ENCODE data around the gene SH3RF1. TPM values are rescaled to one million over a fixed set of nuclear protein-coding genes. Genes with fewer than 3 reads are reported as not detected.

Gene SH3RF1
- total and polyA plus RNA-seq, 2 of the 8 experiments (the other 6 are each of a cell fraction or from before 2014, with no cell fraction given), result 6.9 to 15.1 TPM

DNA sequence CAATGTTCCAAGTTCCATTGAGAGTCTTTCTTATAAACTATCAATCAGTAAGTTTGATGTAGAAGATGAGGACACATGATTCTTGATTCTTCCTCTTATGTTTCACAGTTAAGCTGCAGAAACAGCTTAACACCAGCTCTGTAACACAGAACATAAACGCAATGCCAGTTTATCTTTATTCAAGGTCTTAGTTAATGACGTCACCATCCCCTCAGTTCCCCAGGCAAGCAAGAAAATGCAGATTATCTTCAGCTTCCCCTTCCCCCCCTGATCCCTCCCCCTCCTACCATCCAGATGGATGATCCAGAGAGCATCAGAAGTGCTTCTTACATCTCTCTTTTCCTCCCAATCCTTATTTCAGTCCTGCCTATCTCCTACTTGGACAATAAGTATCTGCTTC, 4.4 kb upstream of the SH3RF1 start (continued):
- no peak for TF ChIP-seq CHD7 (IDR thresholded peaks at IDR 0.05; ENCODE audit: insufficient replicate concordance, low read length)
- TF ChIP-seq EP300 (IDR thresholded peaks at IDR 0.05; ENCODE audit: borderline replicate concordance in 1 of 2, low read depth in 2 of 2, low read length in 2 of 2), result no peak
- TF ChIP-seq, protein P1, sequence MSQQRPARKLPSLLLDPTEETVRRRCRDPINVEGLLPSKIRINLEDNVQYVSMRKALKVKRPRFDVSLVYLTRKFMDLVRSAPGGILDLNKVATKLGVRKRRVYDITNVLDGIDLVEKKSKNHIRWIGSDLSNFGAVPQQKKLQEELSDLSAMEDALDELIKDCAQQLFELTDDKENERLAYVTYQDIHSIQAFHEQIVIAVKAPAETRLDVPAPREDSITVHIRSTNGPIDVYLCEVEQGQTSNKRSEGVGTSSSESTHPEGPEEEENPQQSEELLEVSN (IDR thresholded peaks at IDR 0.05), result no peak
- no peak for TF ChIP-seq SIRT6 (IDR thresholded peaks at IDR 0.05; ENCODE audit: low read length)
- TF ChIP-seq SP4 (IDR thresholded peaks at IDR 0.05; ENCODE audit: low read length), result no peak
- no peak for TF ChIP-seq POLR2A (IDR thresholded peaks at IDR 0.05; ENCODE audit: control extremely low read depth in 1 of 2, low read depth in 2 of 2, low read length in 2 of 2)
- TF ChIP-seq JUN (IDR thresholded peaks at IDR 0.05; ENCODE audit: low read depth, low read length), result no peak
- TF ChIP-seq BACH1 (IDR thresholded peaks at IDR 0.05; ENCODE audit: low read length), result no peak
- no peak for TF ChIP-seq PHF8 (conservative IDR thresholded peaks at IDR 0.05; ENCODE audit: low read depth, low read length)
- no peak for TF ChIP-seq KDM5A (IDR thresholded peaks at IDR 0.05; ENCODE audit: low read length)
- TF ChIP-seq CBX8 (IDR thresholded peaks at IDR 0.05; ENCODE audit: borderline replicate concordance, low read depth, low read length), result no peak
